ENCODE data around the gene SOX6.

The SOX6 gene

DNA sequence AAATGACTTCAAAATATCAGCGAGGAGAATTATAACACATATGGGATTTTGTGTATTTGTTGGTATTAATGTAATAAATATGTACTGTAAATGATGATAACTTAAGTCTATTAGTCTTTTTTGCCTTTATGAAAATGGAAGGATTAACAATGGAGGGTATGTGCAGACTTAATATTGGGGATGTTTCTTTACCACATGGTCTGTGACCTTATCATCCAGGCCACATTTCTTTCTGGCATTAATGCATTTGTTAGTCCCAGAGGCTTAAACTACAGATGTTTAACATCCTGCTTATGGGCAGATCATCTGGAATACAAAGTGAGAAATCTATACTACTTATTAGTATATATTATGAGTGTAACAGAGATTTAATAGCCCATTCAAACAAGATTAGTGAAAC, 64.6 kb downstream of the SOX6 start:
- H3K27me3 ChIP-seq (ENCODE audit: insufficient read depth, low read length, poor library complexity, severe bottlenecking), result no peaks in the 10 kb centered on the region
- H3K9me3 ChIP-seq (ENCODE audit: insufficient read depth, low read depth, low read length), result no peaks in the 10 kb centered on the region
- no peaks in the 10 kb centered on the region for H3K4me1 ChIP-seq (ENCODE audit: insufficient read depth, low read length, poor library complexity, severe bottlenecking)
- no peaks in the 10 kb centered on the region for H3F3A ChIP-seq (ENCODE audit: low read depth)
- TF ChIP-seq EZH2phosphoT487 (IDR thresholded peaks at IDR 0.05; ENCODE audit: borderline replicate concordance), result no peak
- H4K20me1 ChIP-seq (ENCODE audit: insufficient read depth, low read length, poor library complexity, severe bottlenecking), result no peaks in the 10 kb centered on the region
- H3K9me2 ChIP-seq (replicated peaks; ENCODE audit: low read depth, low read length), result no peaks in the 10 kb centered on the region
- H3K79me2 ChIP-seq (ENCODE audit: insufficient read depth, low read length), result no peaks in the 10 kb centered on the region
- H2AFZ ChIP-seq (ENCODE audit: low read length), result no peak overlapping the region
- H3K4me2 ChIP-seq (ENCODE audit: low read depth, low read length, poor library complexity, severe bottlenecking), result no peak overlapping the region
- no peak overlapping the region for H3K4me3 ChIP-seq (ENCODE audit: low read length, poor library complexity, severe bottlenecking)
- H3K36me3 ChIP-seq (ENCODE audit: insufficient read depth, low read length), result no peaks in the 10 kb centered on the region
- H3K9ac ChIP-seq (ENCODE audit: low read depth, low read length, poor library complexity, severe bottlenecking), result no peak overlapping the region

DNA sequence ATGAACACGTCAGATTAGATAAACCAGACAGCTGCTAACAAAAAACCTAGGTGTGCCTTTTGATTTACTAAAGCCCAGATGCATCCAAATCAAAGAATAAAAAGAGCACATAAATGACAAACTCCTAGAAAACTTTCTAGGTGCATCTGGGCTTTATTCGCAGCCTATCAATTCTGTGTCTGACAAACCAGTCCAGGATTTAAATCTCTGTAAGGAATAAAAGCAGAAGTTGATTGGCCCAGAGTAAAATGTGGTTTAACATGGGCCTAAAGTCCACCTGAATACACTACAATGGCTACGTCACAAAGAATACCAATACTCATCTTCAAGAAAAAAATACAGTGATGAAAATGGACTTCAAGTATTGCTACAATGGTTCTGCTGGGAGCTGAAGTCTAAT, 66.8 kb downstream of the SOX6 start:
- no peaks in the 10 kb centered on the region for H3K79me2 ChIP-seq (ENCODE audit: insufficient read depth, low read length)
- H2AFZ ChIP-seq (ENCODE audit: low read length), result no peak overlapping the region
- H3F3A ChIP-seq (ENCODE audit: low read depth), result no peaks in the 10 kb centered on the region
- H4K20me1 ChIP-seq (ENCODE audit: insufficient read depth, low read length, poor library complexity, severe bottlenecking), result no peaks in the 10 kb centered on the region
- H3K27me3 ChIP-seq (ENCODE audit: insufficient read depth, low read length, poor library complexity, severe bottlenecking), result no peaks in the 10 kb centered on the region
- no peaks in the 10 kb centered on the region for H3K36me3 ChIP-seq (ENCODE audit: insufficient read depth, low read length)
- H3K9me3 ChIP-seq (ENCODE audit: insufficient read depth, low read depth, low read length), result no peaks in the 10 kb centered on the region
- H3K4me1 ChIP-seq (ENCODE audit: insufficient read depth, low read length, poor library complexity, severe bottlenecking), result no peaks in the 10 kb centered on the region
- H3K4me3 ChIP-seq (ENCODE audit: low read length, poor library complexity, severe bottlenecking), result no peak overlapping the region
- no peak overlapping the region for H3K4me2 ChIP-seq (ENCODE audit: low read depth, low read length, poor library complexity, severe bottlenecking)
- TF ChIP-seq, protein P1, sequence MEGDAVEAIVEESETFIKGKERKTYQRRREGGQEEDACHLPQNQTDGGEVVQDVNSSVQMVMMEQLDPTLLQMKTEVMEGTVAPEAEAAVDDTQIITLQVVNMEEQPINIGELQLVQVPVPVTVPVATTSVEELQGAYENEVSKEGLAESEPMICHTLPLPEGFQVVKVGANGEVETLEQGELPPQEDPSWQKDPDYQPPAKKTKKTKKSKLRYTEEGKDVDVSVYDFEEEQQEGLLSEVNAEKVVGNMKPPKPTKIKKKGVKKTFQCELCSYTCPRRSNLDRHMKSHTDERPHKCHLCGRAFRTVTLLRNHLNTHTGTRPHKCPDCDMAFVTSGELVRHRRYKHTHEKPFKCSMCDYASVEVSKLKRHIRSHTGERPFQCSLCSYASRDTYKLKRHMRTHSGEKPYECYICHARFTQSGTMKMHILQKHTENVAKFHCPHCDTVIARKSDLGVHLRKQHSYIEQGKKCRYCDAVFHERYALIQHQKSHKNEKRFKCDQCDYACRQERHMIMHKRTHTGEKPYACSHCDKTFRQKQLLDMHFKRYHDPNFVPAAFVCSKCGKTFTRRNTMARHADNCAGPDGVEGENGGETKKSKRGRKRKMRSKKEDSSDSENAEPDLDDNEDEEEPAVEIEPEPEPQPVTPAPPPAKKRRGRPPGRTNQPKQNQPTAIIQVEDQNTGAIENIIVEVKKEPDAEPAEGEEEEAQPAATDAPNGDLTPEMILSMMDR (conservative IDR thresholded peaks at IDR 0.05; ENCODE audit: low read length), result no peak
- TF ChIP-seq EZH2phosphoT487 (IDR thresholded peaks at IDR 0.05; ENCODE audit: borderline replicate concordance), result no peak
- no peaks in the 10 kb centered on the region for H3K9me2 ChIP-seq (replicated peaks; ENCODE audit: low read depth, low read length)
- no peak overlapping the region for H3K9ac ChIP-seq (ENCODE audit: low read depth, low read length, poor library complexity, severe bottlenecking)

GRCh38 chr11:16287630-16288280, 68.6 kb downstream of the SOX6 start:
- no peaks in the 10 kb centered on the region for H3F3A ChIP-seq (ENCODE audit: low read depth)
- H4K20me1 ChIP-seq (ENCODE audit: insufficient read depth, low read length, poor library complexity, severe bottlenecking), result no peaks in the 10 kb centered on the region
- TF ChIP-seq EZH2phosphoT487 (IDR thresholded peaks at IDR 0.05; ENCODE audit: borderline replicate concordance), result no peak
- TF ChIP-seq, protein P1 (conservative IDR thresholded peaks at IDR 0.05; ENCODE audit: low read length), result no peak
- H3K9ac ChIP-seq (ENCODE audit: low read depth, low read length, poor library complexity, severe bottlenecking), result no peak overlapping the region
- no peaks in the 10 kb centered on the region for H3K9me2 ChIP-seq (replicated peaks; ENCODE audit: low read depth, low read length)
- H3K9me3 ChIP-seq (ENCODE audit: insufficient read depth, low read depth, low read length), result no peaks in the 10 kb centered on the region
- no peaks in the 10 kb centered on the region for H3K79me2 ChIP-seq (ENCODE audit: insufficient read depth, low read length)
- no peaks in the 10 kb centered on the region for H3K27me3 ChIP-seq (ENCODE audit: insufficient read depth, low read length, poor library complexity, severe bottlenecking)
- no peak overlapping the region for H2AFZ ChIP-seq (ENCODE audit: low read length)
- H3K4me3 ChIP-seq (ENCODE audit: low read length, poor library complexity, severe bottlenecking), result no peak overlapping the region
- no peak overlapping the region for H3K4me2 ChIP-seq (ENCODE audit: low read depth, low read length, poor library complexity, severe bottlenecking)
- H3K4me1 ChIP-seq (ENCODE audit: insufficient read depth, low read length, poor library complexity, severe bottlenecking), result no peaks in the 10 kb centered on the region
- no peaks in the 10 kb centered on the region for H3K36me3 ChIP-seq (ENCODE audit: insufficient read depth, low read length)

DNA sequence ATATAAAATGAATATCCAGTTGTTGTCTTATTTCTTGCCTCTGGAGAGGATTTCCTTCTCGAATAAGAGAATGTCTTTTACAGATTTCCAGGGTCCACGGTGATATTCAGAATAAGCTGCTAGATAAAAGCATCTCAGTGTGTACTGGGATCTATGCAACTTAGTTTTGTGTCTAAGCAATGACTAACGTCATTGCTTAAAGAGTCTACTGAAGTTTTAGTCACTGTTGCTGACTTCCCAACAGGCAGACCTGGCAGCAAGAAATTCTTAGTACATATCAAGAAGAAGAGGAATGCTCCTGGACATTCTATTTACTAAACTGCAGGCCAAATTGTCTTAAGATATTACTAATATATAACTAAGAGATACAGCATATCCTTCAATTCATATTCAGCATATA, 70.3 kb downstream of the SOX6 start:
- Histone ChIP-seq H3K4me3 (ENCODE audit: low read length, poor library complexity, severe bottlenecking) (no peak overlapping the region), H3K9me3 (ENCODE audit: insufficient read depth, low read depth, low read length) (no peaks in the 10 kb centered on the region), H3F3A (ENCODE audit: low read depth) (no peaks in the 10 kb centered on the region), H3K4me1 (ENCODE audit: insufficient read depth, low read length, poor library complexity, severe bottlenecking) (no peaks in the 10 kb centered on the region), H2AFZ (ENCODE audit: low read length) (no peak overlapping the region), H3K79me2 (ENCODE audit: insufficient read depth, low read length) (no peaks in the 10 kb centered on the region), H3K9ac (ENCODE audit: low read depth, low read length, poor library complexity, severe bottlenecking) (no peak overlapping the region), H3K36me3 (ENCODE audit: insufficient read depth, low read length) (no peaks in the 10 kb centered on the region), H3K4me2 (ENCODE audit: low read depth, low read length, poor library complexity, severe bottlenecking) (no peak overlapping the region), H4K20me1 (ENCODE audit: insufficient read depth, low read length, poor library complexity, severe bottlenecking) (no peaks in the 10 kb centered on the region), H3K27me3 (ENCODE audit: insufficient read depth, low read length, poor library complexity, severe bottlenecking) (no peaks in the 10 kb centered on the region), H3K9me2 (replicated peaks; ENCODE audit: low read depth, low read length) (no peaks in the 10 kb centered on the region)
- TF ChIP-seq EZH2phosphoT487 (IDR thresholded peaks at IDR 0.05; ENCODE audit: borderline replicate concordance), result no peak
- TF ChIP-seq, protein P1 (conservative IDR thresholded peaks at IDR 0.05; ENCODE audit: low read length), result no peak

Measured in Loucy (cell line).